GM19025 (cell line): ENCODE results near the gene ATP5PO.
"Not testable (repeated sequence)": the region's sequence is repeated elsewhere in the genome, so short reads cannot be mapped to it uniquely, and the experiment has no call there.

ENCODE experiments used
- ATAC-seq: cut with Tn5 transposase; IDR thresholded peaks from one replicate; pipeline ENCODE4 v1.9.1; 2021; ENCODE audit warnings: mild to moderate bottlenecking, low read depth, moderate library complexity; ENCODE audit not compliant: unreplicated experiment

ATP5PO gene

DNA sequence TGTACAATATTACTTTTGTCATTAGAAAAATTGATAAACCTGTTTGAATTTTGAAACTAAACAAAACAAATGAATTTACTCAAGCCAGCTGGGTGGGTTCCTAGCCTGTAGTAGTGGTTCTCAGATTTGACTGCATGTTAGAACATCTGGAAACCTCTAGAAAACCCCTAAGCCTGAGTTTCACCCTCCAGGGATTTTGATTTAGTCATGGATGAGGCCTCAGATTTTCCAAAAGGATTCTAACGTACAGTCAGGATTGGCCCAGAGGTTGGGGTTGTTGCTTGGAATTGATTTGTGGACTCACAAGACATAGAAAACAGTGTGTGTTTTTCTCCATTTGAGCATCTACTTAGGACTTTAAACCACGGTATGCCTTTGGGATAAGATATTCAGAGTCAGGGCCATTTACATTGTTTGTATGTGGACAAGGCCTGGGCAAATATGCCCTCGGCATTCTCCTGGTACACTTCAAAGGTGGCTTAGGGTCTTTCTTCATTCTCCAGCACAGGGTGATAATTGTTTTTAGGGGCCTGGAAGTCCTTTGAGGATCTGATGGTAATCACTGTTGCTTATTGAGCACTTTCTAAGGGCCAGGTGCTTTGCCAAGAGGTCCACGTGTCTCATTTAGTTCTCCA is 42.6 kb downstream of the ATP5PO start:
- ATAC-seq: no peak

DNA sequence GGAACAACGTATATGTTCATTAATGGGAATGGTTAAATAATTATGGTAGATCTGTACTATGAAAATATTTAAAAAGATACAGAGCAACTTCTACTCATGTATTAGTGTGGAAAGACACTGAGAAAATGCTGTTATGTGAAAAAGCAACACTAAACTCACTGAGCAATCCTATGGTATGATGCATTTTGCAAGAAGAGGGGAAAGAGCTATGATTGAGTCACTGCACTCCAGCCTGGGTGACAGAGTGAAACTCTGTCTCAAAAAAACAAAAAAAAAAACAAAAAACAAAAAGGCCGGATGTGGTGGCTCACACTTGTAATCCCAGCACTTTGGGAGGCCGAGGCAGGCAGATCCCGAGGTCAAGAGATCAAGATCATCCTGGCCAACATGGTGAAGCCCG is 44.4 kb downstream of the ATP5PO start:
- no peak for ATAC-seq

DNA sequence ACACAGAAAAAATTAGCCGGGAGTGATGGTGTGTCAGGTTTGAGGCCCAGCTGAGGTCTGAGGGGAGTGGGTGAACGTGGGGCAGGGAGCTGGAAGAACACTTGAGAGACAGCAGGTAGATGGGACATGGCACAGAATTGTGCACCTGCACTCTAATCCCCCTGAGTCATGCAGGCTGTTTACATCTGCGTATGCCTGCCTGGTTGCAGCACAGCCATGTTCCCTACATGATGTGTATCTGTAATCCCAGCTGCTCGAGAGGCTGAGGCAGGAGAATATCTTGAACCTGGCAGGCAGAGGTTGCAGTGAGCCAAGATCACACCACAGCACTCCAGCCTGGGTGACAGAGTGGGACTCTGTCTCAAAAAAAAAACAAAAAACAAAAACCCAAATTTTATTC is 44.8 kb downstream of the ATP5PO start:
- no peak for ATAC-seq

DNA sequence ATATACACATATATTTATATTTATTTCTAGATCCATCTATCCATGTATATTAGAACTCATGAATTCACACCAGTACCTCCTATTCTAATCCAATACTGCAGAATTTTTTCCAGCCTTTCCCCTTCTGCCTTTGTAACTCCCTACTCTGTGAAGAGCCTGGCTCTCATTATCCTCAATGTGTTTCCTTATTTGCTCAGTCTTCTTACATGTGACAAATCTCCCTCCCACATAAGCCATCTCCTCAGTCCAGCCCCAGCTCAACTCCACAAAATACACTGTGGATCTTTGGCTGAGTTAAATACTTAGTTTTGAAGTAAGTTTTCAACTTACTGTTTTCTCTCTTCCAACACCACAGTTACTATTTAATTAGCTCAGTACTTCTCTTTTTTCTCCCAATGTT is 45.7 kb downstream of the ATP5PO start:
- no peak for ATAC-seq

DNA sequence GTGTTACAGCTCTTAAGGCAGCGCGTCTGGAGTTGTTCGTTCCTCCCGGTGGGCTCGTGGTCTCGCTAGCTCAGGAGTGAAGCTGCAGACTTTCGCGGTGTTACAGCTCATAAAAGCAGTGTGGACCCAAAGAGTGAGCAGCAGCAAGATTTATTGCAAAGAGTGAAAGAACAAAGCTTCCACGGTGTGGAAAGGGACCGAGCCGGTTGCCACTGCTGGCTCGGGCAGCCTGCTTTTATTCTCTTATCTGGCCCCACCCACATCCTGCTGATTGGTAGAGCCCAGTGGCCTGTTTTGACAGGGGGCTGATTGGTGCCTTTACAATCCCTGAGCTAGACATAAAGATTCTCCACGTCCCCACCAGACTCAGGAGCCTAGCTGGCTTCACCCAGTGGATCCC is 47.7 kb downstream of the ATP5PO start:
- not testable (repeated sequence) for ATAC-seq

DNA sequence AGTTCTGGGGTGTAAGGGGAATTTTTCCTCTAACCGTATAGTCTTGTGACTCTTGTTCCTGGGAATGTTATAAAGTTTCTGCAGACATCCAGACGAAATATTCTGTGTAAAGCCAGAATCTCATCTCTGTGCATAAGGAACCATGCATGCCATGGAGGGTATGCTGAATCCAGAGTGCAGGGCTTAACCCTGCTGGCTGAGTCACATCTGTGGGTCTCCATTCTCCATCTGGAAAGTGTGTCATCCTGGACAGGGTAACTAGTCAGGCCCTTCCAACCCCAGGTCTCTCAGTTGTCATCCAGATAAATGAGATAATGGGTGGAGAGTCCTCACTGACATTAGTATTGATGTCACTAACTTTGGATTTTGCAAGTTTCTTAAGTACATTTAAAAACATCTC is 48.8 kb downstream of the ATP5PO start:
- no peak for ATAC-seq

DNA sequence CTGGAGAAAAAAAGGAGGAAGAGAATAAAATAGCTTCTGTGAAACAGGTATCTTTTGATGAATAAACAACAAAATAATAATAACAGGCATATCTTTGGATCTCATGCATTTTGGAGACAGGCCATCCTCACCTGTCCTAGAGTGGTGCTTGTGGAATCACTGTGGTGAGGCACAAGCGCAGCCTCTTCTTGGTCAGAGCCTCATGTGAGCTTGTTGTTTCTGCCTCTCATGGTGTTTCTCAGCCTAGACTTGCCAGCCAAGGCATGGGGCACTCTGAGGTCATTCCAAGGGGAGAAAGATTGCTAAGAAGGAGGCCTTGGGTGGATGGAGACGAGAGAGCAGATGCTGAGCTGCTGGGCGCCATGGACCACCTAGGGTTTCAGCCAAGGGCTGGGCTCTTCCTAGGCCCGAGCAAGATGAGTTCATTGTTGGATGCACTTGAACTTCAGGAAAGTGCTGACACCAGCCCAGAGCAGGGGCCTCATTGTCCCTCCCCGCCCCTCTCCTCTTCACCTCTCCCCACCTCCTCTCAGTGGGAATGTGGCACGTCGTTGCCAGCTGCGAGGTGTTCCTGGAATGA is 49.5 kb downstream of the ATP5PO start:
- no peak for ATAC-seq

DNA sequence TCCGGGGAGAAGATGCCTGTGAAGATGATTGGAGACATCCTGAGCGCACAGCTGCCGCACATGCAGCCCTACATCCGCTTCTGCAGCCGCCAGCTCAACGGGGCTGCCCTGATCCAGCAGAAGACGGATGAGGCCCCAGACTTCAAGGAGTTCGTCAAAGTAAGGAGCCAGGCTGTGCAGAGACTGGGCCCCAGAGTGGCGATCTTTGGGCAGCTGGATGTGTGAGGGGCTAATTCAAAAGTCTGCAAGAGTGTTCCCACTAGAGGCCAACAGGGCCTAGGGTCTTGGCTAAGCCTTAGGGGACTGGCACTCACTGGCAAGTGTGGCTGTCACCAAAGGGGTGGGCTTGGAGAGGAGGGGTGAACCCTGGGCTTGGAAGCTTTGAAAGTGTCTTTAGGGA is 50.4 kb downstream of the ATP5PO start:
- ATAC-seq: no peak

DNA sequence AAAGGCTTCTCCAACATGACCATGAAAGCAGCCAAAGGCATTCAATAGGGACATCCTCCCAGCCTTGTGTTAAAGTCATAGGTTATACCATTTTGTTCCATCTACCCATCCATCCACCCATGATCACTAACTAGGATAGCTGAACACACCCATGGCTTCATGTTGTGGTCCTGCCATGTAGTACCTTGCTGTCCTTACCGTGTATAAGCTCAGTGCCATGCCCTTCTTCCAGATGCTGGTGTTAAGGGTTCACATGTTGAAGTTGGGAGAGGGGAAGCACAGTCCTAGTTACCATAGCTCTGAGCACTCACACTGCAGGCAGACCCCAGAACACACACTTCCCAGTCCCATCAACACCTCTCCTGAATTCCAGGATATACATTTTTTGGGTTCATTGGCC is 51.5 kb downstream of the ATP5PO start:
- ATAC-seq: no peak

DNA sequence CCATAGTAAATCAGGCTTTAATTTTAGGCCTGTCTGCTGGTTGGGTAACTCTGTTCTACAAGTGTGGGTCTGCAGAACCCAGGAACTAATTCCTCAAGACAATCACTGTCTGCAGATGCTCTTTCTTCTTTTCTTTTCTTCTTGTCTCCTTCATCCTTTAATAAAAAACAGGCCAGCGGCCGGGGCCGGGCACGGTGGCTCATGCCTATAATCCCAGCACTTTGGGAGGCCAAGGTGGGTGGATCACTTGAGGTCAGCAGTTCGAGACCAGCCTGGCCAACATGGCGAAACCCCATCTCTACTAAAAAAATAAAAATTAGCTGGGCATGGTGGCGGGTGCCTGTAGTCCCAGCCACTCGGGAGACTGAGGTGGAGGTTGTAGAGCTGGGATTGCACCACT is 52.4 kb downstream of the ATP5PO start:
- not testable (repeated sequence) for ATAC-seq

DNA sequence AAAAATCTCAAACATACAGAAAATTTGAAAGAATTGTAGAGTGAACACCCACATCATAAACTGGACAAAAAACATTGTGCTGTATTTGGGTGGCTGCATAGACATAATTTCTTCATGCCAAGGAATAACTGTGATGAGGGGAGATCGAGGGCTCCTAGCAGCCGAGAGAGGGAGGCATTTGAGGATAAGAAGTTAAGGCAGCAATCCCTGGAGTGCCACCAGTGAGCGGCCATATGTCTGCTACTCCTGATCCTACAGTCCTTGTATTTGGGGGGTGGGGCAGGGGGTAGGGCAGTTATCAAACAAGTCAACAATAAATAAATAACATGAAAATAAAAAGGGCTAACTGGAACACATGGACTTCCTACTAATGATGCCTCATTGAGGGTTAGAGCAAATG is 54.5 kb downstream of the ATP5PO start:
- ATAC-seq: no peak

DNA sequence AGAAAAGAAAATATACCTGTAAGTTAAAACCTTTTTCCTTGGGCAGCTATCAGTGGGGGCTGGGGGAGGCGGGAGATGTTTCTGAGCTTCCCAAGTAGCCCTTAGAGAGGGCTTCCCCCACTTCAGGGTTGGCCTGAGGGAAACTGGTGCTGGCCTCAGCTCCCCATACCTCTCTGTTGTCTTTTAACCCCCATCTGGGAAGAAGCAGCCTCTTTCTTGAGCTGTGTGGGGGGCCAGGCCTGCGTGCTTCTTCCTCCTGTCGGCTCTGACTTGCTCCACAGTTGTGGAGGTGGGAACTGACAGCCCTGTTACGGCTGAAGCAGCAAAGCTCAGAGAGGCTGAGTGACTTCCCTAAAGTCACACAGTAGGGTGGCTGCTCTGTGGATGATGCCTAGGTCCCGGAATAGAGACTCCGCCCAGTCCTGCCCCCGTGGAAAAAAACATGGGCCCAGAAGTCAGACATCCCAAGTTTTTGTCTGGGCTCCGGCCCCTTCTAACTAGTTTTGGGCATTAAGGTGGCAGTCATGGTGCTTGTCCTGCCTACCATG is 55.2 kb downstream of the ATP5PO start:
- no peak for ATAC-seq

DNA sequence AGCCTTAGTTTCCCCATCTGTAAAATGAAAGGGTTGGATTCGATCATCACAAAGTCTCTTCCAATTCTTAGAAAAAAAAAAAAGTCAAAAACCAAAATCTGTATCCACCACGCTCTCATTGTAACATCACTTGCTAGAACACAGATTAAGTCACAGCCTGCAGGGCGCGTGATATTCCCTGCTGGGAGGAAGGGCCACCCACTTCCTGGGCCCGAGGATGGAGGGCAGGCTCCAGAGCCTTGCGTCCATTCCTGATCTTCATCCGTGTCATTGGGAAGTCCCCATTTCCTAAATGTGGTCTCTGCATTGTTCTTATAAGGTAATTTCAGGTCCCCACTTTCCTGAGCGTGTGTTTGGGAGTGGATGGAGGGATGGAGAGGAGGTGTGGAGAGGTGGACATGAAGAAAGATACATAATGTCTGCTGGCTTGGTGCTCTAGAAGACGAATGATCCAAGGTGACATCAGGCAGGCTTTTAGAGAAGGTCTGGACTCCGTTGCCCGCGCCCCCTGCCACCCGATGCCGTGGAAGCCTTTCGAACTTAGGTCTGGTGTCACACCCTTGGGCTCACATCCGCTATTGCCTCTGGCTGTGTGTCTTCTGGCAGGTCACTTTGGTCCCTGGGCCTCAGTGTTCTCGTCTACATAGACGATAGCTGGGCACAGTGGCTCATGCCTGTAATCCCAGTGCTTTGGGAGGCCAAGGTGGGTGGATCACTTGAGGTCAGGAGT is 56.1 kb downstream of the ATP5PO start:
- no peak for ATAC-seq

DNA sequence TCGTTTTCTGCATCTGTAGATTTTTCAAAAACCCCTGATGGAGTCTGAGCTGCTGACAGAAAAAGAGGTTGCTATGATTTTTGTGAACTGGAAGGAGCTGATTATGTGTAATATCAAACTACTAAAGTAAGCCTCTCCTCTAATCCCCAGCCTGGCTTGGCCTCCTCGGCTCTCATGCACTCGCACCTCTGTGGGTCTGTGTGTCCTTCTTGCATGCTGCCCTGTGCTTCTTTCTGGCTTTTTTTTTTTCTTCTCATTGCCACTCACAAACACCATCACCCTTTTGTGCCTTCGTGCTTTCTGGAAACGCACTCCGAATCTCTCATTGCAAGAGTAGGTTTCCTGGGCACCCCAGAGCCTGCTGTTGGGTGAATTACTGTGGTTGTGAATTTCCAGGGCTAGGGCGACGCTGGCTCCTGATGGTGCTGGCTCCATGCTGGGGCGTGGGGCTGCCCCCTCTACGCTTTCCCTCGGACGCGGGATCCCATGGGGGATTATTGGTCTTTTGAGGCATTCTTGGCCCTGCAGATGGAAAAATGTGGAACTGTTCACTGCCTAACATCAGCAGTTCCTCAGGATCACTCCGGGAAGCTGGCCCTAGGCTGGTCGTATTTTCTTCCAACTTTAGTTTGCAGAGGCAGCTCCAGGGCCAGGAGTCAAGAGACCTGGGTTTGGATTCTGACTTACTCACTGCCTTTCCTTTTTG is 56.8 kb downstream of the ATP5PO start:
- ATAC-seq: no peak

DNA sequence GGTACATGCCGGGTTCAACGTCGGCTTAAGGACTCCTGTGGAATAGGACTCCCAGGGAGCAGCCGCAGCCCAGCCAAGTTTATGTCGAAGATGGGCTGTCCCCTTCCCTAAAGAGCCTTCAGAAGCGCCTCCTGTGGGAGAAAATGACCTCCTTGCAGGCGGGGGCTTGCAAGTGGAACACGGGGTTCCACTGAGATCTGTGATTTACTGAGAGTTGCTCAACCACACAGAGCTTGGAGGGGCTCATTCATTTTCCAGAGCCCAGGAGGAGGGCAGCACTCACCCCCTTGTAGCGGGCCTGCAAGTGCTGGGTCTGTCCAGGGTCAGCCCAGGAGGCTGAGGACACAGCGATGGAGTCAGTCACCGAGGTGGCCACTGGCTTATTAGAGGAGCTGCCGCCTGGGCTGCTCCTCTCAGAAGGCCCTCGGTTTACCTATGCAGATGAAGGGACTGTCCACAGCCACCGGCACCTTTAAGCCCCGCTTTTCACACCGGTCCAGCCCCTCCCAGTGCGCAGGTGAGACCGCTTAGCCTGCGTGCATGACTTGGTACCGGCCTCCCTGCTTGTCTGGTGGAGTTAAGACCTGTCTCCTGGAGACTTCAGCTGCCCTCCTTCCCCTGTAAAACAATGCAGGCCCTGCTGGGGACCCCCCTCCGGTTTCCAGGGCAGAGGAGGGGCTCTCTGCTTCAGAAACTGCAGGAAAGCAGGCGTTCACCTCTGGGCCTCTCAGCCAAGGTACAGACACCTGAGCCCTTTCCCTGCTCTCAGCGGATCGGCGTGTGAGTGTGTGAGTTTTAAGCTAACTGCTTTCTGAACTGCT is 57.5 kb downstream of the ATP5PO start:
- no peak for ATAC-seq

DNA sequence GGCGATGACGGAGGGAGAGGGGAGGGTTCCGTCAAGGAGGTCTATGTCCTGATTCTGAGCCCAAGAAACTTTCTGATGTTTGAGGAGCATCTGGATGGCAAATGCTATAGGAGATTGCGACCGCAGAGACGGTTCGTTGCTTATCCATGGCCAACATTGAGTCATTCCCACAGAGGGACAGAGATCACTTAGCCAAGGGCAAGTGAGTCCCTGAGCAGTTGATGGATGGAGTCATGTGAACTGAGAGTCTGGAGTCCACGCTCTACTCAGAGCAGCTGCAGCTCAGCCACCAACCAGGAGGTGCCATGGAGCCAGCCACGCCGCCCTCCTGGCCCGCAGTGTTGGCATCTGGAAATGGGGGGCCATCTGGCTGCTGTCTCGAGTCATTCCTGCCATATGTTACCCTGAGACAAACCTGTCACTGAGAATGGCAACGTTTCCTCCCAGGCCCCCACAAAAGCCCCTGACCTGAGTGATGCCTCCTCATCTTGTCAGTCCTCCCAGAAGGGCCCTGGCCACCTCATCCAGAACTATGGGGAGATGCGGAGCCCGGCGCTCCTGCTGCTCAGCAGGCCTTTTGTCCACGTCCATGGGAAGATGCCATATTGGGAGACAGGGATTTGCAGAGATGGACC is 58.6 kb downstream of the ATP5PO start:
- no peak for ATAC-seq

DNA sequence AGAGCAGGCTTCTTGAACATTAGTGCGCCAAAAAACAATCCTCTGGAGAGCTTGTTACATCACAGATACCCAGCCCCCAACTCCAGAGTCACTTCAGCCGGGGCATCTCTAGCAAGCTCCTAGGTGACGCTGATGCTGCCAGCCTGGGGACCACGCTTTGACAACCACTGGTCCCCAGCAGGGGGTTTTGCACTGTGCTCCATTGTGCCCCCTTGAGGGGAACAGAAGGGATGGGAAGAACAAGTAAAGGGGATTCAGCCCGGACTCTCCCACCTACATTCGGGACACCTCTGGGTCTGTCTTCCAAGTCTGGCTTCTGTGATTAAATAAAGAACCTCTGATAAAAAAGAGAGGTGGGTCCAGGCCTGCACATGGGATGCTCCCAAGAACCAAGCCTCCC is 60.4 kb downstream of the ATP5PO start:
- no peak for ATAC-seq

DNA sequence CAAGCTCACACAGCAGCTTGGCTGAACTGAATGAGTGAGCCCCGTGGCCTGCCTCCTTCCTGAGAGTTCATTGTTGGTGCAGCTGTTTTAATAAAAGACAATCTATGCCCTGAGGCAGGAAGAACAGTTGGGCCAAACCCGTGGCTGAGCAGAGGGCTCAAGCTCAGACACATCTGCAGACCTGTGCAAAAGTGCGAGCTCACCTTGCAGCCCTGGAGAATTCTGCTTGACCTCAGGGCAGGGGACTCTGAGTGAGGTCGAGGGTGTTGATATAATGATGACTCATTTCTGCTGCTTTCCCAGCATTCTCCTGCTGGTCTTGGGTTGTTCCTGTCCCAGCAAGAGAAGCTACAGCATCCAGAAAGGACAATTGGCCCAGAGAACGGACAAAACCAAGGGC is 61.0 kb downstream of the ATP5PO start:
- no peak for ATAC-seq
